HG02970 (cell line): Measurements from ENCODE around the gene CDRT4.

ENCODE experiments used
- ATAC-seq: cut with Tn5 transposase; IDR thresholded peaks from one replicate; pipeline ENCODE4 v1.9.1; 2021; ENCODE audit warnings: mild to moderate bottlenecking, moderate library complexity, moderate number of reproducible peaks; ENCODE audit not compliant: unreplicated experiment, low FRiP score

CDRT4 gene

GRCh38 chr17:15436473-15437302 is 30.7 kb downstream of the CDRT4 start:
- ATAC-seq = no peak

- no peak for ATAC-seq
Measured at GRCh38 chr17:15434956-15435355, 32.5 kb downstream of the CDRT4 start.

DNA sequence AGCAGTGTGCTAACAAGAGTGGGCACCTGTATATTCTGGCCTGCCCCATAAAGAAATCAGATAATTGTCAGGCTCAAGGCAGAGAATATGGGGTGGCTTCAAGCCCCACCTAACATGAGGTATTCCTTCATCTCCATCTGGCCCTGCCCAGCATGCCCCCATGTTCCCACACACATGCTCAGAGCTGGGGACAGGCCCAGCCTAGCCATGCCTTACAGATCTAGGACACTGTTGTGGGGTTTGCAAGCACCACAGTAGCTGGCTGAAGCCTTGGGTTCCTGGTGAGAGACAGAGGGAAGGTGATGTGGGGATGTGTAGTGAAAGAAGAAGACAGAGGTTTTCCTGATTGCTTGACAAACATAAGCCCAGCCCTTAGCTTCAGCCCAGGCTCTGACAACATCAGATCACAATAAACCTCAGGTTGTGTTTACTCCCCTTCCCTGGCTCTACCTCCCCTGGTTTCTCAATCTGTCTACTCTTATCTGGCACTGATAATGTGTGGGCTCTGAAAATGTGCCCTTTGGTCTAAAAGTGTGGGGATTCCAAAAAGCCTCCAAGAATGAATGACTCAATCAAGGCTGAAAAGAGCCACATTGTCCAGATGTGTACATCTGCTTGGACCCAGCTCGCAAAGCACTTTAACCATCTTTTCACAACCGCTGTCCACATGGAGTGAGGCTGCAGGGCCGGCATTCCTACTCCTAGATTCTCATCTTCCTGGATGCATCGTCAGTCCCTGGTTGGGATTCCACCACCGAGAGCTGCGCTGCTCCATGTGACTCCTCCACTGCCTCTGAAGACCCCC is 34.4 kb downstream of the CDRT4 start:
- ATAC-seq = no peak

DNA sequence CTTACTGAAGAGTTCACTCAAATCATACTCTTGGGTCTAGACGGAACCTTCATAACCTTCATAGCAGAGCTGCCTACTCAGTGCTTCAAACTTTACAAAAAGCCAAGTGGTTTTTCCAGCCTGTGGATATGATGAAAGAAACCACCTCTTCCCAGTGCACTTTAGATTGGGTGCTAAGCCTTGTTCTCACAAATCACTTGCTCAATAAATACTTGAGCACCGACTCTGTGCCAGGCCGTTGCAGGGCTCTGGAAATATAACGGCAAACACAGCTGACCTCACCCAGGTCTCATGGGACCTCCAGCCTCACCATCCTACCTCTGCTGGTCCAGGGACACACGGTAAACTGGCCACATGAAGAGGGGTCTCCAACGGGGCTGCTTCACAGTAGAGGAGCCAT is 35.7 kb downstream of the CDRT4 start:
- no peak for ATAC-seq

- ATAC-seq = no peak
Measured at GRCh38 chr17:15431196-15431595, 36.2 kb downstream of the CDRT4 start.

- no peak for ATAC-seq
Measured at GRCh38 chr17:15424521-15424920, 42.9 kb downstream of the CDRT4 start.

- no peak for ATAC-seq
Measured at GRCh38 chr17:15422392-15422965, 44.9 kb downstream of the CDRT4 start.

DNA sequence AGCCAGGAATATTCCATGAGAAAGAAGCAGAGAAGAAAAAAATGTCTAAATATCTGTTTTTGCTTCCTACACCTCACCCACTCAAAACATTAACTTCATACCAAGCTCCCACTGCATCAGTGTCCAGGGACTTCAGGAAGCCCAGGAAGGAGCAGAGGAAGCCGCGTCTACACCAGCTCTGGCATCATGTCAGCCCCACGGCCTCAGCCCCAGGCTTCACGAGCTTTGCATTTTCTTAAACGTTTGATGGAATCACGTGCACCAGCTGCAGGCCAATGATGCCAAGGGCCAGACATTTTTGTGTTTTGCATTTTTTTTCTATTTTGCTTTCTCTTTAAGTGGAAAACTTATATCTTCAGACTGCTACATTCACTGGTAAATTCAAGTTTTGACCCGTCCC is 48.6 kb downstream of the CDRT4 start:
- ATAC-seq = no peak

DNA sequence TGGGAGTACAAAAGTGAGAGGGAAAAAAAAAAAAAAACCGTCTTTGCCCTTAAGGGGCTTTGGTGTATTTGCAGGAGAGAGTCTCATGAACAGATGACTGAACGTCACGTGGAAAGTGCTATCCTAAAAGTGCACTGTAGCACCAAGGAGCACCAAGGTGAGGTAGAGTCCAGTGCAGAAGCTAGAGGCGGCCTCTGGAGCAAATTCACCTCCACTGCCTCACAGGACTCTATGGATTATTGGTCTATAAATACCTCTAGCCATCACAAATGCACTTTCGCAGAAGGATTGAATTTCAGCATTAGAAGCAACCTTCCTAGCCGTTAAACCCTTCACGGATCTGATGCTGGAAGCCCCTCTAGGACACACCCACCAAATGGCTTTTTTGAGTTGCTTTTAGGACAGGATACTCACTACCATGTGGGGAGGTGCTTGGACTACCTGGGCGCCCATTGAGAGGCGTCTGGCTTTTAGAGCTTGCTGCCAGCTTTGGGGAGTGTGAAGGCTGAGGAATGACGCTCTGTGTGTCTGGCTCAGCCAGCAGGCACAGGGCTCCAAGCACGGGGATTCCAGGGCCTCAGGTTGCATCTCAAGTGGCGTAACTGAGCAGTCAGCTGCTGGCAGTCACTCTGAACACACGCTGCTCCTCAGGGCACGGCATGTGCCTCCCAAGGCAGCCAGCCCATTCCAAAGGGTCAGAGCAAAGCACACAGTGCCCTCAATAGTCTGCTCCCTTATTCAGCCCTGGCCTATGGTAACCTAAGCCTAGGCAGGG is 52.7 kb downstream of the CDRT4 start:
- no peak for ATAC-seq

DNA sequence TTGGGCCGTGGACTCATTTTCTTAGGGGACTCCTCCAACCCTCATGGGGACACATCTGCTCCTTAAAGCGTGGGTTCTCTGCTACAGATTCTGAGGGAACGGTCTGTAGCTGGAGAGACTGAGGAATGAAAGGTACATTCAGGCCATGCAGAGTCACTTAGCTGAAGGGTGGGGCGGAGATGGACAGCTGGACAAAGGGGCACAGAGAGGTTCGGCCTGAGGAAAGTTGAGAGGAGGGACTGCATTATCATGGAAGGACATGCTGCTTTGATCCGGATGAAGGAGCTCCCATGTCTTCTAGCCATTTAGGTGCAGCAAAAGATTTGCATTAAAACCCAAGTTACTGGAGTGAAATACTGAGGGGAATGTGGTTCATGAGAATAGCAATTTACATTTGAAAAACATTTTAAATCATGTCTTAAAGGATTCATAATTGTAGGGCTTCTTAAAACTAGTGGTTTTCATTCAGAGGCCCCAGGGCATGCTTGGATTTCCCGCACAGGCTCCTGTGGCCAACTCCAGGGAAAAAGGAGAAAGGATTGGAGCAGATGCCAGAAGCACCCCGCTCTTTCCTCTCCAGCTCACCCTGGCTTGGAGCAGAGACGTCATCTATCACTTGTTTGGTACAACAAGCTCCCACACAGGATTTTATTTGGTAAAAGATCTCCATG is 54.2 kb downstream of the CDRT4 start:
- ATAC-seq = no peak

DNA sequence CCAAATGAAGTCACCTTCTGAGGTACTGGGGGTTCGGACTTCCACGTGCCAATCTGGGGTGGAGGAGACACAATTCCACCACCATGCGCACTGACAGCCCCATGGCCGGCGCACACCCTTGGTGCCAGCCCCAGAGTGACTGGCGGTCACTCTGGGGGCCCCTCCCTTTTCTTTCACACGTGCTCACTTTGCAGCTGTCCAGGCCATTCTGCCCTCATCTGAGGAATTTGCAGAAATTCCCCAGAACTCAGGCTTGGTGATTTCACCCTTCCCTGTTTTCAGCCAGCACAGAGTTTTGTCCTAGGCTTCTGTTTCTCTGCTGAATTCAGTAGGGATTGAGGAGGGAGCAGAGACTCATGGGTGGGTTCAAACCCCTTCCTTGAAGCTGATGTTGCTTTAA is 54.8 kb downstream of the CDRT4 start:
- no peak for ATAC-seq

DNA sequence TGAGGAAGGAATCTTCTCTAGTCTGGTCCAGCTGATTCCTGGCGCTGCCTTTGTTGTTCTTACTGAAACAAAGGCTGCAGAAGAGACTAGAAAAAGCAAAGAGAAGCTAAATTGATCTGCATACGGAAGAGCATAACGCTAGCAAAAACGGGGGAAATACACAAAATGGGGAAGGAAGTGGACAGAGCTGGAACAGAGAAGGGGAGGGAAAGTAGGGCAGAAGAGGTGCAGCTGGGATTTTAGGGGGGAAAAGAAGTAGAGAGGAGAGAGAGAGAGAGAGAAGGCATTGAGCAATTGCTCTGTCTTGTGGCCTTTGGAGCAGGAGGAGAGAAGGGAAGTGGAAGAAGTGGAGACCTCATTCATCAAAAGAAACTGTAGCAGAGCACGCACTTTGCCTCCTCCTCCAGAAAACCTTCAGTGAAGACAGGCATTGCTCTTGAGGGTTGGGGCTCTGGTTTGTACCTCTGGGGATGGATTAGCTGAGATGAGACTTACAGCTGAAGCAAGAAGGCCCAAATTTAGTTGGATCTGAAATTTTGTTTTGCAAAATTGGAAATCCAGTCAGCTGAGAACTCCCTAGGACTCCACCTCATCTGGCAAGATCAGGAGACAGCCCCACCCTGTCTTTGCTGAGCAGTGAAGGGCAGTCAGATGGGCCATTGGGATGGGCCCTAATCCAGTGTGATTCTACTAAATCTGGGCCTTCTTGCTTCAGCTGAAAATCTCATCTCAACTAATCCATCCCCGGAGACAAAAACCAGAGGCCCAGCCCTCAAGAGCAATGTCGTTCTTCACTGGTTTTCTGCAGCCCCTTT is 55.8 kb downstream of the CDRT4 start:
- ATAC-seq = no peak

DNA sequence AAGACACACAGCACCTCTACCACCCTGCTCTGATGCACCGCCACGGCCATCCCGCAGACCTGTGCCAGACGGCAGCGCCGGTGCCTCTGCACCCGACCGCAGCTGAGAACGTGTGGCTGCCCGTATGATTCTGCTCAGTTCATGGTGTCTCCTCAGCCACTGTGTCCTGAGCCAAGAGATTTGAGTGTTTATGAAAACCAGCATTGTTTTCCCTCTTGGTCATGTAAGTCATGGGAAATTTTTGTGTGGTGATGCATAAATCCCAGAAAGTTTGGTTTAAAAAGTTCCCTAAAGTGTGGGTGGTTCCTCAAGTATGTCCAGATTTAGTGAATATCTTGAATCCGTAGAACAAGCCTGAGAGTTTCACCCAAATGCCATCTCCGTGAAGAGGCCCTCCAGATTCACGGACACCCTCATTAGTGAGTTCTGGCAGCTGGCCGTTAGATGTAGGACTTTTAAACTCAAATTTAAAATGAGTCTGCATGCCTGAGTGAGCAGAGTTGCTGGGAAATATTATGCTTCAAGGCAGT is 57.6 kb downstream of the CDRT4 start:
- no peak for ATAC-seq

- ATAC-seq = no peak
Measured at GRCh38 chr17:15408803-15409202, 58.6 kb downstream of the CDRT4 start.

GRCh38 chr17:15406081-15406480 is 61.3 kb downstream of the CDRT4 start:
- ATAC-seq = no peak

- no peak for ATAC-seq
Measured at GRCh38 chr17:15405058-15405415, 62.4 kb downstream of the CDRT4 start.

- no peak for ATAC-seq
Measured at GRCh38 chr17:15404106-15405057, 63.0 kb downstream of the CDRT4 start.
